T-helper 1 cell treated with Interleukin-12 subunit alpha and Interleukin-12 subunit beta and Interleukin-4 antibody, amounts not matched to agents 30 ng/mL and 1 ng/mL, for 36 hours (primary cell): ENCODE data around the gene PTPRN2. TPM values are rescaled to one million over a fixed set of nuclear protein-coding genes. Genes with fewer than 3 reads are reported as not detected.
"Not testable (repeated sequence)": the region's sequence is repeated elsewhere in the genome, so short reads cannot be mapped to it uniquely, and the experiment has no call there.

Experiments
- intact Hi-C: fragments of 100-400 bp; cut with micrococcal nuclease; formaldehyde crosslinking; loops from one replicate; pipeline ENCODE4 v1.15.1; 2024
- total RNA-seq: library from RNA; stranded (reverse); gene quantifications from 2 replicates; pipeline ENCODE4 v1.2.3, GENCODE V29; 2022

PTPRN2 gene
- total RNA-seq, 1 donor from 2014 or later, result 2.9 TPM

DNA sequence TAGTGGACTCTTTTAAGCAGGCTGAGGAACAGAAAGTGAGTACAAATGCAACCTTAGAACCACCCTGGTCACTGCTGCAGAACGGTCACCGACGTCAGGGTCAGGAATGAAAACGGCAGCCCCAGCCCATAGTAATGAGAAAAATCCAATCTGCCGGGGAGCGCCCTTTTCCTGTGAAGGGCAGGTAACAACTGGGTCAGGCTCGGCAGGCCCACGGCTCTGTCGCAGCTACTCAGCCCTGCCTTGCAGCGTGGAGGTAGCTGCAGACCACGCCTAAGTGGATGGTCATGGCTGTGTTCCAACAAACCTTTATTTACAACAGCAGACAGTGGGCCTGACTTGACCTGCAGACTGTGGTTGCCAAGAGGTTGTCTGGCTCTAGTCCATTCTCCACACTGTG lies 687.6 kb downstream of the PTPRN2 start:
- intact Hi-C loops, result no loop called here

DNA sequence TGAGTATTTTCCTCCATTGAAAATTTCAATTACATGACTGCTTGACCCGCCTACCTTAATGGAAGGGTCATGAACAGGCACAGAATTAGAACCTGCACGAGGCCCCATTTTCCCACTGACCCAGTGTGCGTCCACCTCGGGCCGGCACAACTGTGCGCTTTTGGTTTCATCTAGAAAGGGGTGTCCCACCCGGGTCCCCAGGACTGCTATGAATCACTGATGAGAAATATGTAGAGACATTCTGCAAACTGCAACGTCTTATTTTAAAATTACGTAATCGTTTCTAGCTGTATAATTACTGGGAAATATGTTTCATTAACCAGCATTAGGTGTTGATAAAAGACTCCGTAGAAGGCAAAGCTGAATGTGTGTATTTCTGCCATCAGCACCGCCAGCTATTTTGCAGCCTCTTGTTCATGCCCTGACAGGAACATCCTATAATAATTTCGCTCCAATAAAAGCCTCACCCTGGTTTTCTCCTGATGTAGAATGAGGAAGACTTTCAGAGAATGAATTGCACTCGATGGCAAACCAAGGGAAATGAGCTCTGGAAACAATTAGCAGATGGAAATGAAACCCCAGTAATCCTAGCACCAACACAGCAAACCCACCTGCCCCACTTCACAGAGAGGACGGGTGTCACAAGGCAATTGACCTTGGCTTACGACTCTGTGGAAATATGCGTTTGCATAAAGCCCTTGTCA lies 688.7 kb downstream of the PTPRN2 start:
- intact Hi-C loops, result no loop called here

DNA sequence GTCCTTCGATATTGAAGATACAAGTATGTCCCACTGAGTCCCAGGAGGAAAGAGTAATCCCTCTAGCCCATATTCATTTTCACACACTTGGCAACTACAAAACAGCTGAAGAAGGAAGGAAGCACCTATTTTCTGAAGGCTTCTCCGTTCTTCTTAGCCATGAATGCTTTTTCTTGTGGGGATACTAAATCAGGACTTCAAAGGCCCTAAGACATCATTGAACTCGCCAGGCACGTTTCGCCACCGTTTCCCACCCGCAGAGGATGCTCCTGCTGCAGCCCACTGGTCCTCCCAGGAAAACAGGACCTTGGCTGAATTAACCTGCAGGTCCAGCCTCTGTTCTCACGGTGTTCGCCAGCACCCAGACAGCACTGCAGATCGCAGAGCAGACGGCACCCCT lies 689.4 kb downstream of the PTPRN2 start:
- intact Hi-C loops, result no loop called here

- intact Hi-C loops, result no loop called here
Measured at GRCh38 chr7:157897681-157898080, 689.9 kb downstream of the PTPRN2 start.

DNA sequence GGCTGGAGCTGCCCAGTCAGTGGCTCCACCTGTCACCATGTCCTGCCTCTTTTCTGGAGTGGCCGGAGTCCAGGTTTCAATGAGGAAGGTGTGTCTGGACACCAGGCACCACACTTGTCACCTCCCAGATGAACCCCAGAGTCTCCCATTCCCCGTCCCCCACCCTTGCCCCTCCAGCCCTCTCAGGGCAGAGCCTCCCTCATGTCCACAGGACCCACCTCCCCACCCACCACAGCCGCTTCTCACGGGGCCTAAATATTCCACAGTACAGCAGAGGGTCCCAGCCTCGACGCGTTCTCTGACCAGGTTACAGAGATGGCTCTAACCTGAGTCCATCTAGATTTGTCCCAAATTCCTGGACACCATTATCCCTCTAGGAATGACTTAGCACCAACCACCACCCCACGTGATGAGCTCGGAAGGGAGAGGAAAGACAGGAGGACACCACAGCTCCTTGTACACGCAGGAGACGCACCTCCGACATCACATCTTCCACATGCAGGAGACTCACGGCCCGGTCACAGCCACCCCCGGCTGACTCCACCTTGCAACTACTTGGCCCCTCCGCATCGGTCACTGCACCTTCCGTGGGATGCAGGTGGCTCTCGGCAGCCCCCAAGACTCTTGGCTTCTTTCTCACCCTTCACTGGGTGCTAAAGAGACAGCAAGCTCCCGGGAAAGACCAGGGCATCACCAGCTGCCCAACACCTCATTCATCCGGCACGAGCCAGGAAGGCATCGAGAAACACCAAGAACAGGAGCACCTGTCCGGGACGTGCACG lies 690.7 kb downstream of the PTPRN2 start:
- intact Hi-C loops, result no loop called here

DNA sequence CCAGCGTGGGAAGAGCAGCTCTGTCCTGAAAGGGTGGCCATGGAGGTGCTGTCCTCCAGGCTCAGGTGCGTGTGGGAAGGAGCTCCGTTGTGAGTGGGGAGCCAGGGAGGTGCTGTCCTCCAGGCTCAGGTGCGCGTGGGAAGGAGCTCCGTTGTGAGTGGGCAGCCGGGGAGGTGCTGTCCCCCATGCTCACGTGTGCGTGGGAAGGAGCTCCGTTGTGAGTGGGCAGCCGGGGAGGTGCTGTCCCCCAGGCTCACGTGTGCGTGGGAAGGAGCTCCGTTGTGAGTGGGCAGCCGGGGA lies 691.3 kb downstream of the PTPRN2 start:
- intact Hi-C loops, result not testable (repeated sequence)

GRCh38 chr7:157895520-157896375 lies 691.9 kb downstream of the PTPRN2 start:
- intact Hi-C loops, result no loop called here

DNA sequence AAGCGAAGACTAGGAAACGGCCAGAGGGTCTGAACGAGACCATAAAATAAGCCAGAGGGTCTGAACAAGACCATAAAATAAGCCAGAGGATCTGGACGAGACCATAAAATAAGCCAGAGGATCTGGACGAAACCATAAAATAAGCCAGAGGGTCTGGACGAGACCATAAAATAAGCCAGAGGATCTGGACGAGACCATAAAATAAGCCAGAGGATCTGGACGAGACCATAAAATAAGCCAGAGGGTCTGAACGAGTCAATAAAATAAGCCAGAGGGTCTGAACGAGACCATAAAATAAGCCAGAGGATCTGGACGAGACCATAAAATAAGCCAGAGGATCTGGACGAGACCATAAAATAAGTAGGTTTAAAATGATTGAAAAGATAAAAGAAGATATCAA lies 692.5 kb downstream of the PTPRN2 start:
- intact Hi-C loops, result not testable (repeated sequence)

GRCh38 chr7:157893535-157894044 lies 694.0 kb downstream of the PTPRN2 start:
- intact Hi-C loops, result no loop called here

GRCh38 chr7:157892751-157893523 lies 694.7 kb downstream of the PTPRN2 start:
- intact Hi-C loops, result no loop called here

DNA sequence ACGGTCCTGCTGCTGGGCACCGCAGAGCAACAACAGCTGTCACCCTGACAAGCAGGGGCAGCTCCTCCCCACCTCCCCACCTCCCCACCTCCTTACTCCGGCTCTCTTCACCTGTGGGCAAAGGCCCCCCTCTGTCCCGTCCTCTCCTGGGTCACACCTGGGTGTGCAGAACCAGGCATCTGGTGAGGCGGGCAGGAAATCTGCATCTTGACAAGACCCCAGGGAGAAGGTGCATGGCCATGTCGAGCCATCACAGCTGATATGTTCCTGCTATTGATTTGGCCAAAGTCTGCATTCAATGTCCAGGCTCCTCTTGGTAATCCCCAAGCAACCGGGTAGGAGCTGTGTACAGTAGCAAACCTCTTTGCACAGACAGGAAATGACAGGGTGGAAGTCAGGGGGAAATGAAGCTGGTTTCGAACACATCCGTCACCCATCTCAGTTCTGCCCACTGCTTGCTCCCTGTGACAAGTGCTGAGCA lies 696.7 kb downstream of the PTPRN2 start:
- intact Hi-C loops, result no loop called here

- intact Hi-C loops, result no loop called here
Measured at GRCh38 chr7:157889480-157889879, 698.1 kb downstream of the PTPRN2 start.

DNA sequence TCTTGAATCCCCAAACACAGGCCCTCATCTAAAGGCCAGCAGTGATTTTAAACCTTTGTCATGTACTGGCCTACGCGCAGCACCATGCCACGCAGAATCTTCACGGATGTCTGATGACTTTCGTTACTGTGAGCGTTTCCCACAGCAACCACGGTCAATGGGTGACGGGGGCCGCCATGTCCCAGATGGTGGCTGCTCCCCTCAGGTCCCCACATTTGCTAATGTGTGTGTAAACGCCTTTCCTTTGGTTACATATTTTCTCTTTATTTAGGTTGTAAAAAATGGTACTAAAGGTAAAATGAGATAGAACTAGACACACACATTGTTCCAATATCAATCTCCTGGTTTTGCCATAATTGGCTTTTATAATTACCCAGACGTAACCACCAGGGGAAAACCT lies 699.0 kb downstream of the PTPRN2 start:
- intact Hi-C loops, result no loop called here

- intact Hi-C loops, result no loop called here
Measured at GRCh38 chr7:157887400-157887799, 700.2 kb downstream of the PTPRN2 start.

DNA sequence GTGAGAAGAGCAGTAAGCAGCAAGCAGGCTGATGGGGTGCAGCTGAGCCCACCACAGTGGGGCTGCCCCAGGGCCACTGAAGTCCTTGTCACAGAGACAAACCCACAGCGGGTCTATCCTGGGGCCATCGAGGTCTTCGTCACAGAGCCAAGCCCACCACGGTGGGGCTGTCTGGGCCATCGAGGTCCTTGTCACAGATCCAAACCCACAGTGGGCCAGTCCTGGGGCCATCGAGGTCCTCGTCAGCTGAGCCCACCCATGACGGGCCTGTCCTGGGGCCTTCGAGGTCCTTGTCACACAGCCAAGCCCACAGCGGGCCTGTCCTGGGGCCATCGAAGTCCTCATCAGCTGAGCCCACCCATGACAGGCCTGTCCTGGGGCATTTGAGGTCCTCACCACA lies 700.9 kb downstream of the PTPRN2 start:
- intact Hi-C loops, result no loop called here

GRCh38 chr7:157886266-157886665 lies 701.4 kb downstream of the PTPRN2 start:
- intact Hi-C loops, result no loop called here

- intact Hi-C loops, result no loop called here
Measured at GRCh38 chr7:157885140-157885539, 702.5 kb downstream of the PTPRN2 start.

- intact Hi-C loops, result no loop called here
Measured at GRCh38 chr7:157884461-157885062, 703.1 kb downstream of the PTPRN2 start.

DNA sequence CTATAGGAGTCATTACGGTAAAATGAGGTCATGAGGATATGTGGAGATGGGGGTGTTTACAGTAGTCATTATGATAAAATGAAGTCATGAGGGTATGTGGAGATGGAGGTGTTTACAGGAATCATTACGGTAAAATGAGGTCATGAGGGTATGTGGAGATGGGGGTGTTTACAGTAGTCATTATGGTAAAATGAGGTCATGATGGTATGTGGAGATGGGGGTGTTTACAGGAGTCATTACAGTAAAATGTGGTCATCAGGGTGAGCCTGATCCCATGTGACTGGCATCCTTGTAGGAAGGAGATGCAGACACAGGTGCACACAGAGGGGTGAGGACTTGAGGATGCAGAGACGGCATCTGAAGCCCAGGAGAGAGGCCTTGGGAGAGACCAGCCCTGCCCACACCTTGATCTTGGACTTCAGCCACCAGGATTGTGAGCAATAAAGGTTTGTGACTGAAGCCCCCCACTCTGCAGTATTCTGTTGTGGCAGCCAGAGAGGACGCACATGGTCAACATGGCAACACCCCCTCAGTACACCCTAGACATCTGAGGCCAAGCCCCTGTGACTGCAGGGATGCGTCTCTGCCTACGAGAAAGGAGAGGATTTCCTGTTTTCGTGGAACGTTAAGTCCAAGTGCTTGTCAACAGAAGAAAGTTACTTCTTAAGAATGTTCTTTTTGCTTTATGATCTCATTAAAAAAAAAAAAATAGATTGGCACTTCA lies 706.4 kb downstream of the PTPRN2 start:
- intact Hi-C loops, result no loop called here

DNA sequence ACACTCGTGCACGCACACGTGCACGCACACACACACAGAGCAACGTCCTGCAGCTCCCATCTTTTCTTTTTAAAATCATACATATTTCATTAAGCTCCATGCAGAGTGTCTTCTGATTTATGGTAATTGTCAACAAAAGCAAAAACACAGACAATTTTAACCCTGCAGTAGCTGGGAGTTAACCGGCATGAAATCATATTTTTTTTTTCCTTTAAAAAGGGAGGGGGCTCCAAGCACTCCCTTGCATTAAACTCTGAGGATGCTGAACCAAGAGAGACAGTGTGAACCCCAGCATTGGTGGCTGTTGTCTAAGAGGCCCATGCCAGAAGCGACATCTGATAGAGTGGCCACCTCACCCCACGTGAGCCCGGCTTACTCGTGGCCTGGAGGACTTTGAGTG lies 708.2 kb downstream of the PTPRN2 start:
- intact Hi-C loops, result loop anchor here (10.0 kb wide), 1 partner anchor 195 kb away; no protein-coding TSS in a partner anchor
